Heart right ventricle (tissue), 16 donors: ENCODE measurements around the gene TIMP2. TPM values are rescaled to one million over a fixed set of nuclear protein-coding genes. Genes with fewer than 3 reads are reported as not detected.
"Not testable (repeated sequence)": the region's sequence is repeated elsewhere in the genome, so short reads cannot be mapped to it uniquely, and the experiment has no call there.

Experiments
- ATAC-seq, 8 donors: fragments of 200-7000 bp; cut with Tn5 transposase; one replicate each; pipeline ENCODE4 v1.9.1; 2020; ENCODE audit warnings: mild to moderate bottlenecking in 8 of 8, moderate library complexity in 8 of 8, moderate number of reproducible peaks in 1 of 8
- DNase-seq, 2 donors: peaks; one replicate each; pipeline ENCODE4 v3.0.0-alpha.2; 2020
- H3K27ac ChIP-seq, 10 donors: fragments of 200-600 bp; sonication (generic) in 2 of 10; one replicate each; pipeline versions ENCODE4 v1.5.0 to v1.8.0; 2020 to 2022; ENCODE audit warnings: mild to moderate bottlenecking in 3 of 10
- H3K27me3 ChIP-seq, 7 donors: fragments of 200-600 bp; one replicate each; pipeline ENCODE4 v1.8.0; 2021 to 2022; ENCODE audit warnings: mild to moderate bottlenecking in 2 of 7
- H3K36me3 ChIP-seq, 9 donors: fragments of 200-600 bp; sonication (generic) in 1 of 9; one replicate each; pipeline versions ENCODE4 v1.5.0 to v1.8.0; 2020 to 2022; ENCODE audit warnings: mild to moderate bottlenecking in 2 of 9
- H3K4me1 ChIP-seq, 9 donors: fragments of 200-600 bp; sonication (generic) in 1 of 9; one replicate each; pipeline versions ENCODE4 v1.5.0 to v1.8.0; 2020 to 2022; ENCODE audit warnings: mild to moderate bottlenecking in 4 of 9
- H3K4me3 ChIP-seq, 10 donors: fragments of 200-600 bp; sonication (generic) in 2 of 10; one replicate each; pipeline versions ENCODE4 v1.5.0 to v1.8.0; 2020 to 2022; ENCODE audit warnings: mild to moderate bottlenecking in 7 of 10, moderate library complexity in 2 of 10
- H3K9me3 ChIP-seq, 11 donors: fragments of 200-600 bp in 10 of 11; sonication (generic) in 2 of 11; one replicate each; pipeline versions ENCODE4 v1.5.0 to v1.8.0; 2013 to 2022; ENCODE audit warnings: mild to moderate bottlenecking in 2 of 11, control low read depth in 1 of 11, moderate library complexity in 1 of 11
- WGBS, 2 donors: extraction: QIAGEN DNeasy Blood & Tissue Kit; methylation state at CpG; one replicate each; pipeline ENCODE4 v1.1.7; 2013; ENCODE audit warnings: inconsistent platforms in 1 of 2; 5-methylcytosine and 5-hydroxymethylcytosine counted together
- intact Hi-C, 10 donors: fragments of 100-400 bp; cut with DNase I; formaldehyde crosslinking; loops; one replicate each; pipeline versions ENCODE4 v1.11.1 to v1.14.2; 2022
- polyA plus RNA-seq, 2 donors: library from polyadenylated mRNA; stranded (reverse); fragments of 200-250 nt; gene quantifications; one replicate each; pipeline ENCODE4 v1.2.3, GENCODE V29; 2013
- total RNA-seq, 10 donors: library from RNA; stranded (reverse); fragmentation: NEBNext Ultra II Directional in 3 of 10; extraction: Animal tissue kit (Norgen Biotek cat#: 25700) in 3 of 10; gene quantifications; one replicate each; pipeline versions ENCODE4 v1.2.1 to v1.2.4, GENCODE V29; 2021 to 2023
- TF ChIP-seq, protein P1 (sequence below), 9 donors: fragments of 200-600 bp; sonication (generic) in 2 of 9; IDR thresholded peaks; one replicate each; pipeline versions ENCODE4 v1.5.0 to v1.8.0; 2021 to 2022; ENCODE audit warnings: antibody characterized with exemption in 9 of 9, mild to moderate bottlenecking in 5 of 9, moderate library complexity in 1 of 9
- donor health status: Arrhythmogenic right ventricular cardiomyopathy.
- donor health status: ischemic (EF 13 %, LVEDD 7.1; RV severe dilation, severe dysfunction).
- donor health status: healthy with polysubstance abuse.
- donor health status: DM: no; HTN: yes; CAD: no.
- donor health status: DM: no; HTN: no; CAD: no.
- donor health status: ischemic (EF 25% LVEDD 6.9; RV normal size, moderate dysfunction).
- donor health status: ischemic (EF 25% LVEDD 5.7; RV mildly dilated, moderate dysfunction).
- donor health status: healthy.
- donor health status: DM: yes; HTN: yes; CAD: no.
- donor health status: Ischemic cardiomyopathy.
- donor health status: ischemic (EF 35%, LVEDD 5.7; RV mildly dilated, moderate dysfunction).
- donor health status: nonischemic (EF 11% LVEDD 7.7; RV severe dilation, severe dysfunction).
- donor health status: DM: yes; HTN: yes; CAD: no.
- donor health status: PGD.
- donor health status: ischemic (EF 29% LVEDD 5.4; RV normal size, mild dysfunction).
- donor health status: nonischemic (EF 23%, LVEDD 6.1; RV moderate dilation, normal function).

Gene TIMP2
- total and polyA plus RNA-seq, 12 donors = 32.4 to 118 (median 96.7) TPM

DNA sequence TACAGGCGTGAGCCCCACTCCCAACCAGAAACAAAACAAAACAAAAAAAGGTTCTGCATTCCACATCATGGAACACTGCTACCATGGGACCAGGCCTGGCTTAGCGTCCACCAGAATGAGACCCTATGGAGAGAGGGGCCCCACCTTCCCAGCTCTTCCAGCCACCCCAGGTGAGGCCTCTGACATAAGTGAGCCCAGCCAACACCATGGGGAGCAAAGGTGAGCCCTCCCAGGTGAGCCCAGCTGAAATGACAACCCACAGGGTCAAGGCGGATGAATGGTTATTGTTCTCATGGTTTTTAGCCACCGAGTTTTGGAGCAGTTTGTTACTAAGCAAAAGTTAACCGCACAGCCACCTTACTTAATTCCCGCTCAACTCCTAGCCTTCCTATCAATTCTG lies 38.2 kb upstream of the TIMP2 start:
- DNase-seq = no peak
- Histone ChIP-seq H3K4me3 (no peak overlapping the region), H3K9me3 (no peaks in the 10 kb centered on the region), H3K27ac (no peak overlapping the region), H3K27me3 (no peaks in the 10 kb centered on the region), H3K4me1 (peaks cover 0 to 13% (median 0%) of the 10 kb centered on the region in 9 donors), H3K36me3 (peaks cover 0 to 18% (median 0%) of the 10 kb centered on the region in 9 donors)
- TF ChIP-seq, protein P1, sequence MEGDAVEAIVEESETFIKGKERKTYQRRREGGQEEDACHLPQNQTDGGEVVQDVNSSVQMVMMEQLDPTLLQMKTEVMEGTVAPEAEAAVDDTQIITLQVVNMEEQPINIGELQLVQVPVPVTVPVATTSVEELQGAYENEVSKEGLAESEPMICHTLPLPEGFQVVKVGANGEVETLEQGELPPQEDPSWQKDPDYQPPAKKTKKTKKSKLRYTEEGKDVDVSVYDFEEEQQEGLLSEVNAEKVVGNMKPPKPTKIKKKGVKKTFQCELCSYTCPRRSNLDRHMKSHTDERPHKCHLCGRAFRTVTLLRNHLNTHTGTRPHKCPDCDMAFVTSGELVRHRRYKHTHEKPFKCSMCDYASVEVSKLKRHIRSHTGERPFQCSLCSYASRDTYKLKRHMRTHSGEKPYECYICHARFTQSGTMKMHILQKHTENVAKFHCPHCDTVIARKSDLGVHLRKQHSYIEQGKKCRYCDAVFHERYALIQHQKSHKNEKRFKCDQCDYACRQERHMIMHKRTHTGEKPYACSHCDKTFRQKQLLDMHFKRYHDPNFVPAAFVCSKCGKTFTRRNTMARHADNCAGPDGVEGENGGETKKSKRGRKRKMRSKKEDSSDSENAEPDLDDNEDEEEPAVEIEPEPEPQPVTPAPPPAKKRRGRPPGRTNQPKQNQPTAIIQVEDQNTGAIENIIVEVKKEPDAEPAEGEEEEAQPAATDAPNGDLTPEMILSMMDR (IDR thresholded peaks at IDR 0.05) = no peak
- ATAC-seq = no peak
- intact Hi-C loops = no loop called here
- WGBS, 2 donors = 94 to 97% methylated on average over 6 of the region's 6 CpGs

DNA sequence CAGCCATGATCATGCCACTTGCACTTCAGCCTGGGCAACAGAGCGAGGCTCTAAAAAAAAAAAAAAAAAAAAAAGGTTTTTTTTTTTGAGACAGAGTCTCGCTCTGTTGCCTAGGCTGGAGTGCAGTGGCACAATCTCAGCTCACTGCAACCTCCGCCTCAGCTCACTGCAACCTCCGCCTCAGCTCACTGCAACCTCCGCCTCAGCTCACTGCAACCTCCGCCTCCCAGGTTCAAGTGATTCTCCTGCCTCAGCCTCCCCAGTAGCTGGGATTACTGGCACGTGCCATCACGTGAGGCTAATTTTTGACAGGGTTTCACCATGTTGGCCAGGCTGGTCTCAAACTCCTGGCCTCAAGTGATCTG lies 37.8 kb upstream of the TIMP2 start:
- 94 to 97% methylated on average over 7 to 8 of the region's 8 CpGs for WGBS, 2 donors

DNA sequence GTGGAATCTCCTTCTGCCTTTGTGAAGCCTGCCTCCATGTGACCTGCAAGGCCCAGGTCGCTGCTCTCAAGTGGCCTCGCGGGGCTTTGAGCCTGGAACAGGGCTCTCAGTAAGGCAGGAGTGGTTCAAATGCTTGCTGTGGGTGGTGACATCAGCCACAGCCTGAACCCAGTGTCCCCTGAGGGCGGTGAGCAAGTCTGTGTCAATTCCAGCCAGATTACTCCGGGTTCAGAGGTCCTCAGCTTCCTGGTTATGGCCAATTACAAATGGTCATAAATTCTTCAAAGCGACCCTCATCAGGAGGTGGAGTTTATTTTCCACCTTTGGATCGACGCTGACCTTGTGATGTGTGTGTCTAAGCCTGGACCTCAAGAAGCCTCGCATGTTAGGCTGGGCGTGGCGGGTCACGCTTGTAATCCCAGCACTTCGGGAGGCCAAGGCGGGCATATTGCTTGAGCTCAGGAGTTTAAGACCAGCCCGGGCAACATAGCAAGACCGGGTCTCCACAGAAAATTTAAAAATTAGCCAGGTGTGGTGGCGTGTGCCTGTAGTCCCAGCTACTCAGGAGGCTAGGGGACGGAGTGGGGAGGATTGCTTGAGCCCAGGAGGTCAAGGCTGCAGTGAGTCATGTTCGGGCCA lies 37.3 kb upstream of the TIMP2 start:
- DNase-seq = no peak
- intact Hi-C loops = no loop called here

More for the DNA sequence above, 37.8 kb upstream of the TIMP2 start:
- H3K27ac ChIP-seq, intact Hi-C loops, H3K9me3 ChIP-seq, DNase-seq, H3K27me3 ChIP-seq, H3K4me3 ChIP-seq, ATAC-seq: not testable (repeated sequence)
- Histone ChIP-seq H3K36me3 (peaks cover 0 to 14% (median 0%) of the 10 kb centered on the region in 9 donors), H3K4me1 (peaks cover 0 to 13% (median 0%) of the 10 kb centered on the region in 9 donors)

DNA sequence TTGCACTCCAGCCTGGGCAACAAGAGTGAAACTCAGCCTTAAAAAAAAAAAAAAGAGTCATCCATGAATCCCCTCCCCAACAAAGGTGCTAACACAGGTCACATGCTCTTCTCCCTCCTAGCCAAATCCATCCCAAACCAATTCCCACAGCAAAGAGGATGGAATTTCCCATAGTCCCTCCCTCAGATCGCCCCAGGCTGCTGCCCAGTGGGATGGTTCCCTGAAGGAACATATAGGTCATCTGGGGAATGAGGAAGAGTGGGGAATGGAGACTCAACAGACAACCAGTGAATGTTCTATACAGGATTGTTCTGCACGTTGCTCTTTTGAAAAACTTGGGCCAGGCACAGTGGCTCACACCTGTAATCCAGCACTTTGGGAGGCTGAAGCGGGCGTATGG lies 36.4 kb upstream of the TIMP2 start:
- Histone ChIP-seq H3K4me3 (no peak overlapping the region), H3K4me1 (peaks cover 0 to 13% (median 0%) of the 10 kb centered on the region in 9 donors), H3K9me3 (no peaks in the 10 kb centered on the region), H3K27ac (no peak overlapping the region), H3K36me3 (peaks cover 0 to 4% (median 0%) of the 10 kb centered on the region in 9 donors), H3K27me3 (no peaks in the 10 kb centered on the region)
- 92 to 96% methylated on average over 4 of the region's 4 CpGs for whole genome bisulfite sequencing, 2 donors
- TF ChIP-seq, protein P1 (IDR thresholded peaks at IDR 0.05) = no peak
- intact Hi-C loops = no loop called here
- ATAC-seq = no peak
- DNase-seq = no peak

More for the DNA sequence above, 37.3 kb upstream of the TIMP2 start:
- H3K4me1 ChIP-seq = peaks cover 0 to 13% (median 0%) of the 10 kb centered on the region in 9 donors
- TF ChIP-seq, protein P1 (IDR thresholded peaks at IDR 0.05) = no peak
- 82 to 84% methylated on average over 19 of the region's 19 CpGs for WGBS, 2 donors
- H3K4me3 ChIP-seq = no peak overlapping the region
- H3K27me3 ChIP-seq = no peaks in the 10 kb centered on the region
- peaks cover 0 to 12% (median 0%) of the 10 kb centered on the region in 9 donors for H3K36me3 ChIP-seq
- H3K27ac ChIP-seq = no peak overlapping the region
- no peaks in the 10 kb centered on the region for H3K9me3 ChIP-seq
- peak in 1 of 8 donors; percentile 45 for ATAC-seq

DNA sequence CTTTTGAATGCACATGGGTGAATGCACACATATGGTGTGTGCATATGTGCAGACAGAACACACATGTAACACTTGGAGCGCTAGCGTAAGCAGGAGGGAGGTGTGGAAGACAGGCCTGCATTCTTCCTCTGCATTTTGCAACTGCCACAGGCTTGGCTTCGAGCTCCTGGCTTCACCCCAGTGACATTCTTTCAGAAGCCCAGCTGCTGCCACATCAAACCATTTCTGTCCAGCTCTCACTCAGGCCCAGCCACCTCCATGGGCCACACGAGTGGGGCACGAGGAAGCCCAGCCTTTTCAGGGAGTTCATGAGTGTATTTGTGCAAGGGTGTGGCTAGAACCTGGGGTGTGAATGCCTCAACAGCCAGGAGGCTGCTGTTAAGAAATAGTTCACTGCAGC lies 35.7 kb upstream of the TIMP2 start:
- peak in 1 of 2 donors; percentile 57 for DNase-seq
- WGBS, 2 donors = 43 to 61% methylated on average over 5 of the region's 5 CpGs
- no peaks in the 10 kb centered on the region for H3K9me3 ChIP-seq
- peak; percentile 51 to 92 (median 77) for ATAC-seq
- H3K4me1 ChIP-seq = peaks cover 0 to 13% (median 0%) of the 10 kb centered on the region in 9 donors
- peak overlapping the region in 1 of 10 donors; percentile 35 for H3K27ac ChIP-seq
- H3K4me3 ChIP-seq = no peak overlapping the region
- no peaks in the 10 kb centered on the region for H3K36me3 ChIP-seq
- TF ChIP-seq, protein P1 (IDR thresholded peaks at IDR 0.05) = no peak
- H3K27me3 ChIP-seq = no peaks in the 10 kb centered on the region
- intact Hi-C loops = no loop called here
